HUDEP-2 (cell line): ENCODE measurements around the gene CTNNA2.
"Not testable (repeated sequence)": the region's sequence is repeated elsewhere in the genome, so short reads cannot be mapped to it uniquely, and the experiment has no call there.

Source experiments
- DNase-seq, 76 experiments: peaks; one replicate each; lab custom pipeline; 2025; ENCODE audit not compliant: unreplicated experiment in 76 of 76; lab: John Stamatoyannopoulos, UW

Gene CTNNA2

DNA sequence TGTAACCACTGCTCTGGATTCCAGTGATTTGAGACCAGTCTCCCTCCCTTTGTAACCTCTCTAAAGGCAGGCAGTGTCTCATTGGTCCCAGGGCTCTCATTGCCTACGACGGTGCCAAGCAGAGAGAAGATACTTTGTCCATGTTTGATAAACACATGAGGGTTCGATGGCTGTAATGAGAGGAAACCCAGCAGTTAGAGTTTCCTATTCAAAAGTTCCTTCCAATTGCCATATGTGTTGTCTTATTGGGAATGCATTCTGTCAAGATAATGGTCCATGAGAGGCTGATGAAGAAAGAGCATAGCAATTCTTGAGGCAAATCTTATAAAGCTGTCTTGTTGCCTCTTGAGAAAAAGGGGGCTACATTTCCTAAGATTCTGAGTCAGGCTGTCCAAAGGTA is 499.2 kb downstream of the CTNNA2 start:
- DNase-seq: no peak

DNA sequence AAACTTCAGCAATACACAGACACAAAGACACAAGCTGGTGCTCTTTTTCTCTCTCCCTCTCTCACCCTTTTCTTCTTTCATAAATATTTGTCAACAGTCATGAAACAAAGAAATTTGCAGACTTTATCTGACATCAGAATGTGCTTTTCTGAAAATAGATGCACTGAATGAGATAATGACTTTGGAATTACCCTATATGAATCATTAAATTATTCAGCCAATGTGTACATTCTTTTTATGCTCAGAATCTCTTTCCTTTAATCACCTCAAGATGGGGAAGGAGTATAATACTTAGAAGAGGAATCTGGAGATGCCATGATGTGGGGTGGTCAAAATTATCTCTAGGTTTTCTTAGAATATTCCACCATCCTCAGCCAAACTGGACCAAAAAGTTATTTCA is 501.8 kb downstream of the CTNNA2 start:
- no peak for DNase-seq

- no peak for DNase-seq
Observed at GRCh38 chr2:80016171-80016570, 503.3 kb downstream of the CTNNA2 start.

DNA sequence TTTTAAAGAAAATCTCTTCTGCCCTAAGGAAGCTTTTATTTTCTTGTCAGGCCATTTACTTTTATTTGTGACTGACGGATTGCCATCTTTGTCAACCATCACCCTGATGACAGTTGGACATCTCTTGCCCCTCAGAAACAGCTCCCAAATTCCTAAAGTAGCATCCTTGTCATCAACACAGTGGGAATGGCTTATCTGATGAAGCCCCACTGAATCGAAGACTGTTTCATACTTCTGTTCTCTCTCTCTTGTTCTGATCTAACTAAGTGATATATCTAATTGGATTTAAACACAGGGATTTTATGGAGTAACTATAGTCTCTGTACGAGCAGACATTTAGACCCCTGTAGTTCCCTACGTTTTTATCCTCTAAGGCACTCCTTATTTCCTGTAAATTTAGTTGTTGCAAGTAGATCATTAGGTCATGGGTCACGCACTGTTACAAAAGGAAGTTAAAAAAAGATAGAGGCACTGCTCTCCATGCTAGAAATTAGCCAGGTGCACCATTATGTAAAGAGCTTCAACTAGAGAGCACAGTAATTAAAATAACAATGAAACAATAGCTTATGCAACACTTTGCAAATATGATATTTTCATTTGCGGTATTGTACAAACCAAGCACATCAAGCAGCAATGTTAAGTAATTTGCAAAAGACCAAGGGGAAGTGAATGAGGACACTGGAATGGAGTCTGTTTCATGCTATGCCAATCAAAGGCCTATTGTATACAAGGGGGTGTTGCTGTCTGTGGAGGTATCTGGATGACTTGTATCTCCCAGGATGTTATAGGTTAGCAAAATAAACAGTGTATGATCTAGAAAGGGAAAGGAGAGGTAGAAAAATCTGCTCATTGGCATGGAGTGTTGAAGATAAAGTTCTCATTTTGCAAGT is 507.0 kb downstream of the CTNNA2 start:
- DNase-seq: no peak

- DNase-seq: no peak
Observed at GRCh38 chr2:80022018-80022417, 509.2 kb downstream of the CTNNA2 start.

GRCh38 chr2:80026040-80026729 is 513.3 kb downstream of the CTNNA2 start:
- DNase-seq: no peak

DNA sequence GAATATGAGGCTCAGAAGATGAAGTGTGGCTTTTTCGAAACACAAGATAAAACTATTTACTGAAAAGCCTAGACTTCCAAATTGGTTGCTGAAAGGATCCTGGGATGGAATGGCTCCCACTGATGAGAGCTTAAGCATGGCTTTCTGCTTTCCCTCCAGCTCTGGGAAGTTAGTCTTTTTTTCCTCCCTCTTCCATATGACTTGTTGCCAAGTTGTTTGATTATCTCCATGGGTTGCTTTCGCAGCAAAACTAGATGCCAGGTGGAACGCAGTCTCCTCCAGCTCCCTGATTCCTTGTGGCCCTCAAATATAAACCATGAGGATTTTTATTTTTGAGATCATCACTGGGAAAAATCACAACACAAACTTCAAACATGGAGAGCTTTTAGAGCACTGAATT is 515.2 kb downstream of the CTNNA2 start:
- no peak for DNase-seq

DNA sequence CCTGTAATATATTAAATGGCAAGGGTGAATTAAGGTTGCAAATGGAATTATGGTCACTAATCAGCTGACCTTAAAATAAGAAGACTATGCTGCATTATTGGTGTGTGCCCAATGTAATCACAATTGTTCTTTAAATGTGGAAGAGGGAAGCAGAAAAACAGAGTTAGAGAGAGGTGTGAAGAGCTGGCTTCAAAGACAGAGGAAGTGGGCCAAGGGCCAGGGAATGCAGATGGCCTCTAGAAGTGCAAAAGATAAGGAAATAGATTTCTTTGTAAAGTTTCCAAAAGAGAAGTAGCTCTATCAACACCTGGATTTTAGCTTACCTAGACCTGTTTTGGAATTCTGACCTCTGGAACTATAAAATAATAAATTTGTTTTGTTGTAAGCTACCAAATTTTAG is 515.7 kb downstream of the CTNNA2 start:
- DNase-seq: no peak

DNA sequence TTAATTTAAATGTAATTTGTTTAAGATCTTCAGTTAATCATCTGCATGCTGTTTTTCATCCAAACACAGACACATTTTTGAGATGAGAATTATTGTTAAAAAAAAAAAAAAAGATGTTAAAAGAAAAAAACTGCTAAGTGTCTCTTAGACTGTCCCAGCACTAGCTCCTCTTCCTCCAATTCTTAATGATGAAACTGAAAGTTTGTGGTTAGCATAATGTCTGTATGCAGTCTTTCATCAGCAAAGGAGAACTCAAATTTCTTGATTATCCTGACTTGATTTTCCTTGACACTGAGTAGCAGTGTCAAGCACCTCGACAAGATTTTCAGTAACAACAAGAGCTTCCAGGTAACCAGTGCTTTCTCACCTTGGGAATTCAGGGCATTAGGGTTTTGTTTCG is 517.3 kb downstream of the CTNNA2 start:
- no peak for DNase-seq

GRCh38 chr2:80032684-80033083 is 519.8 kb downstream of the CTNNA2 start:
- DNase-seq: not testable (repeated sequence)

- DNase-seq: no peak
Observed at GRCh38 chr2:80035749-80036285, 523.0 kb downstream of the CTNNA2 start.

DNA sequence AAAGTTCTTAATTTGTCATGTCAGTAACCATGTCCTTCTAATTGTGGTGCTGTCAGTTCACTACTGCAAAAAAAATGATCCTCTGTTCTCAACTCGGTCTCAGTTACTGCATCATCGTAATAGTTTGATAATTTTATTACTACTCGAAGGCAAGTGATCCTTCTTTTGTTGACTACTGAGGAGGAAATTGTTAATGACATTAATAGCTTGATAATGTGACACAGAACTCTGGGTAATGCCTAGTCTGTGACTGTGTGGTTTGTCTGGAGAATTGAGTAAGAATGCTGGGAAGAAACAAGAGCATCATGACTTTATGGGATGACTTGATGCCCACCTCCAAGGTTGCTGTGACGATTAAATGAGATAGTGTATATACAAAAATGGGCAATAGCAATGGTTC is 524.5 kb downstream of the CTNNA2 start:
- no peak for DNase-seq

DNA sequence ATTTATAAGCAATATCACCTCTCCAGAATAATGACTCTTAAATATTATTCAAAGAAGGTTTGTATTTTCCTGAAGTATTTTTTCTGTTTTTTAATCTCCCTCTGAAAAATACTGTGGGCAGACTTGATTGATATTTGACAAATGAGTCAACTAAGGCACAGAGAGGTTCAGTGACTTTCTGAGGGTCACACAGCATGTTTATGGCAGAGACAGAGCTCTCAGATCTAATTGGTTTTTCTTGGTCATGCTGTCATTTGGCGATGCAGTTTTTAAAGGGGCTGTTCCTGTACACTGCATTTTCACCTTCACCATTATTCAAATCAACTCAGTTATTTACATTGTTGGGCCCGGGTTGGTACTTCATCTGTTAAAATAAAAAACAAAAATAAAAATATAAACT is 527.4 kb downstream of the CTNNA2 start:
- no peak for DNase-seq

DNA sequence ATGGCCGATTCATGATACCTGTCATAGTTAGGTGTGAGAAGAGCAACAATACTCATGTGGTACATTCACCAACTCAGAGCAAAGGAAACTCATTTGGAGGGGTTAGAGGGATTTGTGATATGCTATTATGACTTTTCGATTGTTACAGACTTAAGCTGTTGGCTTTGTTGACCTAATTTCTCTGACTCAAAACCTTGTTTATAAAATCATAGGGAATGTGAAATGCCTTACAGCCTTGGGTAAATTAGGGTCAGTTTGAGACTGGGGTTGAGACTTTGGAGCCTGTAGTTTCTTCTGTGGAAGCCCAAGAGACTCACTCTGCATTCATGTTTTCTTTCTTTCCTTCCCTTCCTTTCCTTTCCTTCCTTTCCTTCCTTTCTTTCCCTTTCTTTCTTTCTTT is 529.8 kb downstream of the CTNNA2 start:
- DNase-seq: no peak

DNA sequence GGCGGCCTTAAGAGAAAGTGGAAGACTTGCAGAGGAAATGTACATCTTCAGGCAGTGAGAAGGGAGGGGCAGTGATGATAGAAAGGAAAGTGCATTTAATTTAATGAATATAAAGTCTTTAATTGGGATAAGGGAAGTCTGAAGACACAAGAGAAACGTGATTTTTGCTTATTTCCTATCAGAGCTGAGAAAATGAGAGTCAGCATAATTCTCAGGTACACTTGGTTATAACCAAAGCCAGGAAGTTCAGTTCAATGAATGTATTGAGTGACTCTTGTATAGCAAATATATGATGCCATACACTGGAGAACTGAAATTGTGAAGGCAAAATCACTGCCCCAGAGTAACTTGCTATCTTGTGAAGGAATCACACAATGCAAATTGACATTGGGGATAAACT is 535.4 kb downstream of the CTNNA2 start:
- no peak for DNase-seq

DNA sequence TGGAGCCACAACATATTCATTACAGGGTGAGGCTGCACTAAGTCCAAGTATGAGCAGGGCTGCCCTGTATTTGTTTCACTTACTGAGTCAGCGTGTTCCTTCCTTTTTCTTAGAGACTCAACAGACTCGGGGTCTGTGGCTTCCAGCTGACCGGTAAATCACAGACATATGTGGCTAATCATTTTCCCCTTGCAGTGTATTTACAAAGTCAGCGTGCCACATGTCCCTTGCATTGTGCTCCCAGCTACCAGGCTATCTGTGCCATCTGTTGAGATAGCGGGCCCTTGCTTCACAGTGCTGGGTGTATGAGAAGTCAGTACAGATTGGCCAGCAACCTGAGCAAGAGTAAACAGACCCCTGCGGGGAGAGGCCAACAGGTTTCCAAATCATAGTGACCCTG is 537.4 kb downstream of the CTNNA2 start:
- no peak for DNase-seq

DNA sequence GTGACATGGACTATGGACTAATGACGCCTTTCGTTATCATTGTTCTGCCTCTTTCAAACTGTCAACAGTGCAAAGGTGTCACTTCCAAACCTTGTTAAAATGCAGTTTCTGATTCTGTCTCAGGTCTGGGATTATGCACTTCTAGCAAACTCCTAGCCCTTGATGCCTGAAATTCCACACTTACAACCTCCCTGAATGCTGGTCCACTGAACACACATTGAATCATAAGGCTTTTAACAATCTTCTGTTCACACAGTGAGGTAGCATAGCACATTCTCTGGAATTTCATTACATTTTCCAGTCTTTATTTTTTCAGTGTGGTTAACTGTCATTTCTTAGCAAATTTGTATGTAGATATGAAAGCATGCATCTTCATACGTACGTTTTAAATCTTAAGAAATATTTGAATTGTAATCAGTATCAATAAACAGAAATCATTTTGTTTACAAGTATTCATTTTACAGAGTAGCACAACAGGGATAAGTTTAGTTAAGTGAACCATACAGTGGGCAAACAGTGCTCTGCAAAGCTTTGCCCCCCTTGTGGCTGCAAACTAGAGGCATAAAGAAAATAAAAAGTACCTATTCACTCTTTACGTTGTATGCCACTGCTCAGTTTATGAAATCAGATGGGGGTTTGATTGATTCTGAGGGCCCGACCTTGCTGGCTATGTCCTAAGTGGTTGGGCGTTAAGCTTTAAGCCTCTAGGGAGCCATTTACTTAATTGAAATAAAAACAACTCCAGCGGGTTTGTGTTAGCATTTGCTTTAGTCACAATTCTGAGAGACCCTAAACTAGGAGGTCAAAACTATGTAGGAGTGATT is 540.9 kb downstream of the CTNNA2 start:
- DNase-seq: no peak

DNA sequence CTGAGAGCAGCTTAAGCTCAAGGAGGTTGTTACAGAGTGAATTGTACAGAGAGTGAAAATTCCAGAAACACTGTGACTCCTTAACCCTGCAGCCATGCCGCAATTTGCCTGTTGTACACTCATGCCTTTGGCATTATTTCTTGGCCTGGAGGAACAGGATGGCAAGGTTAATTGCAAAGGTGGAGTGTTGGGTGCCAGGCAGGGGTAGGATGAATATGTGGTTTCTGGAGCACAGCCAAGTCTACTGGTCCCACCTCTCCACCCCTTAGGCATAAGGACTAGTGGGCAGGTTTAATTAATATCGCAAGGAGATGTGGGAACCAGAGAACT is 541.5 kb downstream of the CTNNA2 start:
- no peak for DNase-seq

- no peak for DNase-seq
Observed at GRCh38 chr2:80057956-80058355, 545.1 kb downstream of the CTNNA2 start.

DNA sequence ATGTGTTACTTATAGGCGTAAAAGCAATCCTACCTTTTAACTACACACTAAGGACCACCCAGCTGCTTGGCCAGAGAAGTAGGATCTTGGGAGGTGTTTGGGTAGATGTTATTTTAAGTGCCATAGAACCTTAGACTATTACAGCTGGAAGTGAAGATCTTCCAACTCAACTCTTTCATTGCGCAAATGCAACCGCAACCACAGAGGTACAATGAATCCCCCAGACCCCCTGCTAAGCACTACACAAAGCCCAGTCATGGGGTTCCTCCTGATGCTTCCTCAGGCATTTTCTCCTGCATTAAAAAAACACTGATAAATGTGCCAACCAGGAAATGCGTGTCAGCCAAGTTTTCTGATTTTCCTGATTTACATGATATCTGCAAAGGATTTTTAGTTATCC is 545.7 kb downstream of the CTNNA2 start:
- DNase-seq: no peak

- no peak for DNase-seq
Observed at GRCh38 chr2:80059447-80059846, 546.6 kb downstream of the CTNNA2 start.
